IPS-NIHi7 (cell line): ENCODE measurements around the gene LHX5.

Experiments used
- DNase-seq: peaks from one replicate; pipeline ENCODE4 v3.0.0; 2012; ENCODE audit warnings: mixed read lengths; ENCODE audit errors: extremely low spot score

LHX5 gene

GRCh38 chr12:113464852-113465719, 6.6 kb downstream of the LHX5 start:
- no peak for DNase-seq

- no peak for DNase-seq
These were observed 7.3 kb downstream of the LHX5 start for GRCh38 chr12:113464452-113464775.

- DNase-seq: no peak
These were observed 7.8 kb downstream of the LHX5 start for GRCh38 chr12:113463746-113464451.

GRCh38 chr12:113462998-113463745, 8.5 kb downstream of the LHX5 start:
- no peak for DNase-seq

GRCh38 chr12:113462117-113462774, 9.4 kb downstream of the LHX5 start:
- DNase-seq: peak; percentile 81

GRCh38 chr12:113461666-113462065, 10.0 kb downstream of the LHX5 start:
- peak; percentile 79 for DNase-seq

- DNase-seq: no peak
These were observed 11.7 kb downstream of the LHX5 start for GRCh38 chr12:113459981-113460380.

GRCh38 chr12:113457710-113458109, 14.0 kb downstream of the LHX5 start:
- no peak for DNase-seq

GRCh38 chr12:113457185-113457584, 14.5 kb downstream of the LHX5 start:
- DNase-seq: no peak

GRCh38 chr12:113456761-113457160, 14.9 kb downstream of the LHX5 start:
- DNase-seq: no peak

GRCh38 chr12:113456199-113456598, 15.5 kb downstream of the LHX5 start:
- DNase-seq: no peak

- DNase-seq: no peak
These were observed 18.3 kb downstream of the LHX5 start for GRCh38 chr12:113453330-113453729.

GRCh38 chr12:113452458-113452857, 19.2 kb downstream of the LHX5 start:
- no peak for DNase-seq

- no peak for DNase-seq
These were observed 21.8 kb downstream of the LHX5 start for GRCh38 chr12:113449839-113450238.

- no peak for DNase-seq
These were observed 22.4 kb downstream of the LHX5 start for GRCh38 chr12:113449299-113449698.

GRCh38 chr12:113448873-113449272, 22.8 kb downstream of the LHX5 start:
- DNase-seq: no peak

- DNase-seq: no peak
These were observed 26.0 kb downstream of the LHX5 start for GRCh38 chr12:113445544-113446171.

GRCh38 chr12:113443030-113443539, 28.6 kb downstream of the LHX5 start:
- DNase-seq: no peak

- no peak for DNase-seq
These were observed 30.5 kb downstream of the LHX5 start for GRCh38 chr12:113440947-113441782.

- no peak for DNase-seq
These were observed 31.3 kb downstream of the LHX5 start for GRCh38 chr12:113440336-113440735.
